HCT116 (cell line): ENCODE measurements around the gene AEBP1.

Source experiments
- EZH2 ChIP-seq: fragments of 200-600 bp; sonication (generic); IDR thresholded peaks from 2 replicates; pipeline ENCODE4 v1.6.1; 2017; ENCODE audit warnings: antibody characterized with exemption, mixed run types
- EZH2phosphoT487 ChIP-seq: fragments of 200-600 bp; IDR thresholded peaks from 2 replicates; pipeline ENCODE4 v1.6.1; 2018; ENCODE audit warnings: antibody characterized with exemption, borderline replicate concordance
- JUND ChIP-seq: IDR thresholded peaks from 2 replicates; pipeline ENCODE4 v1.6.1; 2012
- POLR2A ChIP-seq: IDR thresholded peaks from 2 replicates; pipeline ENCODE4 v1.7.0; 2011; ENCODE audit warnings: borderline replicate concordance; ENCODE audit not compliant: insufficient read depth, insufficient read length; ENCODE audit errors: extremely low read depth
- POLR2AphosphoS5 ChIP-seq: IDR thresholded peaks from 2 replicates; pipeline ENCODE4 v1.6.1; 2011; ENCODE audit warnings: mild to moderate bottlenecking, low read depth, low read length, moderate library complexity
- SP1 ChIP-seq: IDR thresholded peaks from 2 replicates; pipeline ENCODE4 v1.6.1; 2012; ENCODE audit warnings: low read depth
- YY1 ChIP-seq: IDR thresholded peaks from 2 replicates; pipeline ENCODE4 v1.6.1; 2011; ENCODE audit warnings: low read length, low read depth, moderate library complexity, mild to moderate bottlenecking; ENCODE audit not compliant: insufficient replicate concordance; ENCODE audit errors: extremely low read depth
- TF ChIP-seq, protein P1 (sequence below), 3 experiments: fragments of 200-600 bp in 1 of 3; sonication (generic) in 1 of 3; IDR thresholded peaks in 2 of 3; conservative IDR thresholded peaks in 1 of 3; 2 replicates each; pipeline ENCODE4 v1.5.1; 2012 to 2017; ENCODE audit warnings: low read depth in 2 of 3, low read length in 2 of 3, antibody characterized with exemption in 1 of 3, borderline replicate concordance in 1 of 3, control low read depth in 1 of 3, mild to moderate bottlenecking in 1 of 3, mixed read lengths in 1 of 3, mixed run types in 1 of 3, moderate library complexity in 1 of 3; ENCODE audit not compliant: insufficient read depth in 1 of 3

- TF ChIP-seq POLR2AphosphoS5 (no peak), SP1 (no peak), EZH2phosphoT487 (no peak), POLR2A (no peak), YY1 (no peak), EZH2 (no peak), JUND (no peak)
- TF ChIP-seq, protein P1, sequence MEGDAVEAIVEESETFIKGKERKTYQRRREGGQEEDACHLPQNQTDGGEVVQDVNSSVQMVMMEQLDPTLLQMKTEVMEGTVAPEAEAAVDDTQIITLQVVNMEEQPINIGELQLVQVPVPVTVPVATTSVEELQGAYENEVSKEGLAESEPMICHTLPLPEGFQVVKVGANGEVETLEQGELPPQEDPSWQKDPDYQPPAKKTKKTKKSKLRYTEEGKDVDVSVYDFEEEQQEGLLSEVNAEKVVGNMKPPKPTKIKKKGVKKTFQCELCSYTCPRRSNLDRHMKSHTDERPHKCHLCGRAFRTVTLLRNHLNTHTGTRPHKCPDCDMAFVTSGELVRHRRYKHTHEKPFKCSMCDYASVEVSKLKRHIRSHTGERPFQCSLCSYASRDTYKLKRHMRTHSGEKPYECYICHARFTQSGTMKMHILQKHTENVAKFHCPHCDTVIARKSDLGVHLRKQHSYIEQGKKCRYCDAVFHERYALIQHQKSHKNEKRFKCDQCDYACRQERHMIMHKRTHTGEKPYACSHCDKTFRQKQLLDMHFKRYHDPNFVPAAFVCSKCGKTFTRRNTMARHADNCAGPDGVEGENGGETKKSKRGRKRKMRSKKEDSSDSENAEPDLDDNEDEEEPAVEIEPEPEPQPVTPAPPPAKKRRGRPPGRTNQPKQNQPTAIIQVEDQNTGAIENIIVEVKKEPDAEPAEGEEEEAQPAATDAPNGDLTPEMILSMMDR (IDR thresholded peaks at IDR 0.05 in 2 of 3, conservative IDR thresholded peaks at IDR 0.05 in 1 of 3; ENCODE audit: borderline replicate concordance in 1 of 3, insufficient read depth in 1 of 3, low read depth in 2 of 3, low read length in 2 of 3) = no peak
These were observed 46.8 kb upstream of the AEBP1 start for GRCh38 chr7:44057181-44057848.
